GM19193 (cell line): ENCODE measurements around the gene ZNF652.

Experiments used
- POLR2A ChIP-seq: IDR thresholded peaks from 4 replicates; pipeline ENCODE4 v1.6.1; 2011; ENCODE audit not compliant: insufficient read depth, insufficient read length; ENCODE audit errors: extremely low read depth

ZNF652 gene

GRCh38 chr17:49370971-49371834 is 9.2 kb upstream of the ZNF652 start:
- TF ChIP-seq POLR2A = no peak

GRCh38 chr17:49369760-49370159 is 7.7 kb upstream of the ZNF652 start:
- TF ChIP-seq POLR2A = no peak

- no peak for TF ChIP-seq POLR2A
Measured at GRCh38 chr17:49369089-49369488, 7.0 kb upstream of the ZNF652 start.

DNA sequence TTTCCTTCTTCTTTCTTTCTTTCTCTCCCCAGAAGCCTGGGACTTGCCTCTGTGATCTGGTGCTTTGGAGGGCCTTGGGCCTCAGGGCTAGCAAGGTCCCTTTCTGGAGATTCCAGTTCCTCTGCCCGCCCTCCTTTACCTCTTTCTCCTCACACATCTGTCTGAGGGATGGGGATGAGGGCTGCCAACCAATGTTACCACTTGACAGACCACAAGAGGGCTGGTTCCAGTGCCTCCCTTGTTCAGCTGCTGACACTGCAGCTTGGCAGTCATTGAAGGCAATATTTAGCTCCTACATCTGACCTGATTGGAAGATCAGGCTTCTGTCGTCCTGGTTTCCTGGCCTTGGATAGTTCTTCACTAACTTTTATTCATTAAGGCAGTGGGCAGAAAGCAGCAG is 3.6 kb upstream of the ZNF652 start:
- no peak for TF ChIP-seq POLR2A

DNA sequence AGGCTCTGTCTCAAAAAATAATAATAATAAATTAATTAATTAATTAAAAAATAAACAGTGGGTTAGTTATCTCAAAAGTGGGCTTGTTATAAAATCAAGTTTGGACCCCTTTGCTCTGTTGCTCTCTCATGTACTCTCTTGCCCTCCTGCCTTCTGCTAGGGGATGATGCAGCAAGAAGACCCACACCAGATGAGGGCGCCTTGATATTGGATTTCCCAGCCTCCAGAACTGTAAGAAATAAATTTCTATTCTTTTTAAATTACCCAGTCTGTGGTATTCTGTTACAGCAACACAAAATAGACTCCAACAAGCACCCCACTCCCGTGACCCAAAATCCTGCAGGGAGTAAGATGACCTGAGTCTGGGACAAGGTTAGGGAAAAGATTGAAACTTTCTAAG is 2.1 kb upstream of the ZNF652 start:
- TF ChIP-seq POLR2A = no peak

GRCh38 chr17:49363251-49363650 is 1.2 kb upstream of the ZNF652 start:
- TF ChIP-seq POLR2A = no peak

DNA sequence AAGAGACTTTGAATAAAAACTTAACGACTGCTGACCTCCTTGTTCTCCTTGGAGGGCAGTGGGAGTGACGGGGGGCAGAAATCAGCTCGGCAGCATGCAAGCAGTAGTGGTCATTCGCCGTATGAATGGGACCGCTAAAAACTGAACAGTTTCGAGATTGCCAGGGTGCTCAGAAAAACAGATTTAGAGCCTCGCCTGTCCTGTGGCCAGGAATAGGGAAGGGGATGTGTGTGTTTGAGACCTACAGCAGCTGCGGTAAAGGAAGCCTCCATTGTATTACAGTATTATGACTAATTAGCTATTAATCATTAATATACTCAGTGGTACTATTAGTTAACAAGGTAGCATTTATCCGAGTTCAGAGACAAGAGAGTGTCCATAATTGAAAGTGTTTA is 670 bp upstream of the ZNF652 start:
- no peak for TF ChIP-seq POLR2A

GRCh38 chr17:49361129-49361901 is 735 bp downstream of the ZNF652 start:
- peak; percentile 50 for TF ChIP-seq POLR2A

DNA sequence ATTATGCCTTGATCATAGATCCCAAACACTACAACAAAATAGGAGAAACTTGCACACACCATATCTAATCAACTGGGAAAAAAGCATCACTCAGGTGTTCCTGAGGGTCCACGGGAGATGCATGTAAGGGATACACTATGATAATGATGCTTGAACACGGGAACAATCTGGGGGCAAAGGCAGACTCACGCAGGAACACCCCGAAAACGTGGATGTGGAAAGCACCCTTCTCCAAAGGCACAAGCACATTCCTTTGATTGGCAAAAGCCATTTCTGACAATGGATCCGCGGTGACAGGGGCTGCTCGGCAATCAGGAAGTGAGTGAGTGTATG is 1.3 kb downstream of the ZNF652 start:
- TF ChIP-seq POLR2A = no peak

DNA sequence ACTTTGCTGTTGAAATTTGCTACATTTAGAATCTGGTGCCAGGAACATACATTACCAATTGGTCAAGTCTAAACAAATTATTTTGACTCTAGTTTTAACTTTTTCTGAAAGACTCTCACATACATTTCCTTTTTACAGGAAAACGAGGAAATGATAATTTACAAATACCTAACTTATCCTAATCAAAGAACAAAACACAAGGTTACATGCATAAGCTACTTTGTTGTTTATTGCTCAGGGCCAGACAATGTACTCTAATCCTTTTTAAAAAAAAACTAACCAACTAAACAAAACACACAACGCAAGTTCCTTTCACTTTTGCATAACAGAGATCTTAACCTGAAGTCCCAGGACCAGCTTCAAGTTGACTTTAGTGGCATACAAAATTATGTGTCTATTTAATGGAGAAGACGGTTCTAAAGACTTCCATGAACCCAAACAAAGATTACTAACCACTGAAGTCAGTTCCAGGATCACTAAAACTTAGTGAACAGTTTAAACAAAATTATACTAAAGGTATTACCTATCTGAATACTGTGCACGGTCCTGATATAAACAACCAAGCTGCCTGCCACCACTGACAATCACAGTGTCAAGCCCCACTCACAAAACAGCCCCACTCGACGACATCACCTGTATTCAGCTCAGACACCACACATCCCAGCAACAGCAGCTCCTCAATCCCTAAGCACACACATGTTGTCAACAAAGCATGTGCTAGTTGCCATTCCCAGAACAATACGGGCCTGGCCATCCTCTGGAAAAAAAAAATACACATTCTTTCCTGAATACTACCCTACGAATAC is 1.9 kb downstream of the ZNF652 start:
- TF ChIP-seq POLR2A = no peak

DNA sequence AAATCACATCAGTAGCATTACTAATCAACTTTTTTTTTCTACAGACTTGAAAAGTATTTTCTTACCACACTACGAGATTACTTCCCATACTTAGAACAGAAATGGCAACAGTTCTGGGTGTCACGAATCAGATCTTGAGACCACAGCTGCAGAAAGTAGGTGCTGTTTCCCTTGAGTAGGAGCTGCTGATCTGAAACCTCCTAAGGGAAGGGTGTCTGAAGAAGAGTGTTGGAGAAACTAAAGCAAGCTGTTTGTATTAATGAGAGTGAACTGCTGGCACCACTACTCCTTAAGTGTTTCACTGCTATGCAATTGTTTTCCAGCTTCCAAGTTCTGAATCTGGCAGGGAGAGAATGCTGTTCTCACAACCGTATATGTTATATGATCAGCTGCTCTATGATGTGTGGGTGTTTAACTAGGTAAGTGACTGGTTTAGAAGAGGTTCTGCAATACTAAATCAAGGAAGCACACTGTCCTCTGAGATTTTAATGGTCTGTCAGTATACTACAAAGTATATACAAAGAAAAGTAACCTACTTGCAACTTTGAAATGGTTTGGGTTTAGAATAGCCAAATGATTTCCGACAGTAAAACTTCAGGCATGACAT is 3.3 kb downstream of the ZNF652 start:
- TF ChIP-seq POLR2A = no peak

- TF ChIP-seq POLR2A = no peak
Measured at GRCh38 chr17:49357516-49357915, 4.5 kb downstream of the ZNF652 start.

DNA sequence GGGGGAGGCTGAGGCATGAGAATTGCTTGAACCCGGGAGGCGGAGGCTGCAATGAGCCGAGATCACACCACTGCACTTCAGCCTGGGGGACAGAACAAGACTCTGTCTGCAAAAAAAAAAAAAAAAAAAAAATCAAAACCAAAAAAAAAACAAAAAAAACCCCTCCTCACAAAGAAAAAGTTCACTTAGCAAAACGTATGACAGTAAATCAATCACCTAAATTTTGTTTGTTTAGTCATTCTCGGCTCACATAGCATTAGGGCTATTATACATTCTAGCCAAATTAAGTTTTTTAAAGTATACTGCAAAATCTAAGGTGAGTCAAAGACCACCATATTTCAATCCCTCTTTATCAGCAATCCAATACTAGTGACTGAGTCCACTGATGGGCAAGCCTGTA is 5.7 kb downstream of the ZNF652 start:
- TF ChIP-seq POLR2A = no peak

- TF ChIP-seq POLR2A = no peak
Measured at GRCh38 chr17:49353607-49354006, 8.4 kb downstream of the ZNF652 start.
